ENCODE measurements around the gene RIOX2. TPM values are rescaled to one million over a fixed set of nuclear protein-coding genes. Genes with fewer than 3 reads are reported as not detected.
A peak's percentile ranks its signal among the peaks of the same experiment; 100 is the strongest.
"Not testable (repeated sequence)": the region's sequence is repeated elsewhere in the genome, so short reads cannot be mapped to it uniquely, and the experiment has no call there.

Gene RIOX2
- total RNA-seq, 1 experiment from 2014 or later, result 43.1 TPM

DNA sequence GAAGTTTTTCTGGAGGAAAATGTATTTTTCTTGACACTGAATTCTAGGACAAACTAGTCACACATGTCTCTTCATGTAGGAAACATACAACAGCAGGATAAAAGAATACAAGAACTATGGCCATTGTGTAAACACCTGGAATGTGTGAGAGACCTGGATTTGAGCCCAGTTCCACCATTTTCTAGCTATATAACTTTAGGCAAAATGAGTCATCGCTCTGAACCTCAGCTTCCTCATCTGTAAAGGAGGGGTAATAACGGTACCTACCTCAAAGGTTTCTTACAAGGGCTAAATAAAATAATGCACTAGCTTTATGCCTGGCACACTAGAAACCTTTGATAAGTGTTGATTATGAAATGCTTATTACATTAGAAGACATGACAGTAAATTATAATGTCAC, 57.8 kb downstream of the RIOX2 start:
- DNase-seq (ENCODE audit: low read depth), result peak; percentile 67

- no peak for DNase-seq (ENCODE audit: low read depth)
Measured at GRCh38 chr3:97911459-97911858, 60.8 kb downstream of the RIOX2 start.

DNA sequence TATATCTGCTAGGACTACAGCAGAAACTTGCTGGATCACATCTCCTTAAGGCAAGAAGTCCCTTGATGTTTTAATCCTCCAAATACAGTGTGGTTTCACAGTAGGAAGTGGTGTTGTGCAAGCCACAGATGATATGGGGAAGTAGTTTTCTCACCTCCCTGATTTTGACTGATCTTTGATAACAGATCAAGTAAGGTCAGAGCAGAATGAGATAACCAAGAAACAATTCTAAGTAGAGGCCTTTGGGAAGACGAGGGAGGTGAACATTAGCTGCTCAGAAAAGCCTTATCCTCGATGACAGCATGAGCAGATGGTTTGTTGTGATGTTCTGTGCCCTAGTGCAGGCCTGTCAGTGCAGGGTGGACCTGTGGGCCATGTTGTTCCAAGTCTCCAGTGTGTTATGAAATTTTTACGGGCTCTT, 61.3 kb downstream of the RIOX2 start:
- DNase-seq (ENCODE audit: low read depth), result no peak

DNA sequence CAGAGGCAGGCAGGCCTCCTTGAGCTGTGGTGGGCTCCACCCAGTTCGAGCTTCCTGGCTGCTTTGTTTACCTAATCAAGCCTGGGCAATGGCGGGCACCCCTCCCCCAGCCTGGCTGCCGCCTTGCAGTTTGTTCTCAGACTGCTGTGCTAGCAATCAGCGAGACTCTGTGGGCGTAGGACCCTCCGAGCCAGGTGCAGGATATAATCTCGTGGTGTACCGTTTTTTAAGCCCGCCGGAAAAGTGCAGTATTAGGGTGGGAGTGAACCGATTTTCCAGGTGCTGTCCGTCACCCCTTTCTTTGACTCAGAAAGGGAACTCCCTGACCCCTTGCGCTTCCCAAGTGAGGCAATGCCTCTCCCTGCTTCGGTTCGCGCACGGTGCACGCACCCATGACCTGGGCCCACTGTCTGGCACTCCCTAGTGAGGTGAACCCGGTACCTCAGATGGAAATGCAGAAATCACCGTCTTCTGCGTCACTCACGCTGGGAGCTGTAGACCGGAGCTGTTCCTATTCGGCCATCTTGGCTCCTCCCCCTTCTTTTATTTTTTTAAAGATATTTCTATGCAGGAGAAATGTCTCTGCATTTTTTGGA, 61.9 kb downstream of the RIOX2 start:
- not testable (repeated sequence) for DNase-seq (ENCODE audit: low read depth)

GRCh38 chr3:97909830-97910229, 62.4 kb downstream of the RIOX2 start:
- DNase-seq (ENCODE audit: low read depth), result not testable (repeated sequence)

DNA sequence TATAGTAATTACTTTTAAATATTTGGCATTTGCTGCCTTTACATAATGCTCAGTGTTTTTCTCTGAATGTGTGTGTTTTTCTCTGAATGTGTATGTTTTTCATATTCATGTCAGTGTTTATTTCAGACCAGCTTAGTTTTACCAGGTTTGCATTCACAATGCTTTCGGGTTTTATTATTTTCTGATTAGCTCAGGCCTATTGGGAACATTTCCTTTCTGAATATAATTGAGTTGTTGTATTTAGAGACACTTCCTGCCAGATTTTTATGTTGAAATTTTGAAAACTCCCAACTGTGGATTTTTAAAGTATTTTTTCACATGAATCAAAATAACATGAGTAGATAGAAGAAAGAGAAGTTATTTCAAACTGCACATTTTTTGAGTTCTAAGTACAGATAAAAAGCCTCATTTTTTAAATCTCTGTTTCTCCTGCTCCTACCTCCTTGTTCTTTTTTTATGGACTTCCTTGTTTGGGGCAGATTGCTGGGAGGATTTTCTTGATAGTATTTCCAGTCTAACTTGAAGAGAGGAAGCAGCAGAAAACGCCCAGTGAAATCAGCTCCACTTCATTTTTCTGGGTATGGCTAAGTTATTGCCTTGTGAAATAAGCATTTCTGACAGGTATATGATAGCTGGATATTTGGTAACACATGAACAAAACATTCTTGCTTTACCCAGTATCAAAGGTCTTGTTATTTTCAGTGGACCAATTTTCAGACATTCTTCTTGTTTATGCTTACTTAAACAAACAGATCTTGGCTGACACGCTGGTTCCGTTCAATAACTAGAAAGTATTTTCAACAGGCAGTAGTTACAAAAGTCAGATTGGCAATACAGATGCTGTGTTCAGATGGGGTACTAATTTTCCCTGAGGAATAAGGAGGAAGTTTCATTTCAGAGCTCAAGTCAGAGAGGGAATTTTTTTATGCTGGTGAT, 70.7 kb downstream of the RIOX2 start:
- DNase-seq (ENCODE audit: low read depth), result no peak

- no peak for DNase-seq (ENCODE audit: low read depth)
Measured at GRCh38 chr3:97899331-97899730, 72.9 kb downstream of the RIOX2 start.

GRCh38 chr3:97896547-97896946, 75.7 kb downstream of the RIOX2 start:
- no peak for DNase-seq (ENCODE audit: low read depth)

DNA sequence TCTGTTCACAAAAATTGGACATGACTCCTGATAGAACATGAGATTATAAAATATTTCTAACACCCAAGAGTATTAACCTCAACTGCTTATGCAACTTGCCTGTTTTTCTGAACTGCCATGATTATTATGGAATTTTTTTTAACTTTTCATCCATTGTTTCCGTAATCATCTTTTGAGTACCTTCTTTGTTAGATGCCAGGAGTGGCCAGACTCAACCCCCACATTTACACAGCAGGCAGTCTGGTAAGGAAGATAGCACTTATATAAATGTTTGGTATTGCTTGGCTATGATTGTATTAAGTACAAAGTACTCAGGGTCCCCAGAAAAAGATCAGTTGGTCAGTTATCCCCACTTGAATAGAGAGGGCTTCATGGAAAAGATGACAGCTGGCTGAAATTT, 76.1 kb downstream of the RIOX2 start:
- DNase-seq (ENCODE audit: low read depth), result no peak

GRCh38 chr3:97895216-97895615, 77.0 kb downstream of the RIOX2 start:
- no peak for DNase-seq (ENCODE audit: low read depth)

DNA sequence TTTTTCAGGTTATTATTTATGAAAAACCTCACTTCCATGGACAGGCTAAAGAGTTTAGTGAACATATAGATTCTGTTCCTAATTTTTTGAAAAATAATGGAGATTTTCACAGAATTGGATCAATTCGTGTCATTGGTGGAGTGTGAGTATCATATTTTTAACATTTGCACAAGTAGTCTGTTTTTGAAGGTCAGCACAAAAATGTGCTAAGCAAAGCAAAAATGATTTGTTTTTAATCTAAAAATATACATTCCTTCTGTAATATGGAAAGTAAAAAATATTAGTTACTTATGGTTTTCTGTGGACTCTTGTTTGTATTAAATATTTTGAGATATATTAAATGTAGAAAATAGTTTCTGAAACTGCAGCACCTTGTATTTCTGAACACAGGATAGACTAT, 79.4 kb downstream of the RIOX2 start:
- DNase-seq (ENCODE audit: low read depth), result no peak

Other genes with a start within 250 kb of the RIOX2 start
- gene ARL6, start 207.7 kb downstream of the RIOX2 start, total RNA-seq (2014; rRNA removed; shearing (Covaris generic)), result 7.3 and 8.3 TPM in 2 replicates
- gene CRYBG3, start 150.4 kb downstream of the RIOX2 start, total RNA-seq (2014; rRNA removed; shearing (Covaris generic)), result 10.9 and 12.4 TPM in 2 replicates
- gene GABRR3, start 62.9 kb upstream of the RIOX2 start, total RNA-seq (2014; rRNA removed; shearing (Covaris generic)), result not detected in 2 replicates
- not detected in 2 replicates for gene OR5AC2, start 114.7 kb upstream of the RIOX2 start, total RNA-seq (2014; rRNA removed; shearing (Covaris generic))
- not detected in 2 replicates for gene OR5H1, start 158.3 kb upstream of the RIOX2 start, total RNA-seq (2014; rRNA removed; shearing (Covaris generic))
- gene OR5H14, start 175.0 kb upstream of the RIOX2 start, total RNA-seq (2014; rRNA removed; shearing (Covaris generic)), result not detected in 2 replicates
- not detected in 2 replicates for gene OR5H15, start 194.3 kb upstream of the RIOX2 start, total RNA-seq (2014; rRNA removed; shearing (Covaris generic))

All from HT1080 (cell line).